ENCODE results near the gene UBAP2.
A peak's percentile ranks its signal among the peaks of the same experiment; 100 is the strongest.

Gene UBAP2

DNA sequence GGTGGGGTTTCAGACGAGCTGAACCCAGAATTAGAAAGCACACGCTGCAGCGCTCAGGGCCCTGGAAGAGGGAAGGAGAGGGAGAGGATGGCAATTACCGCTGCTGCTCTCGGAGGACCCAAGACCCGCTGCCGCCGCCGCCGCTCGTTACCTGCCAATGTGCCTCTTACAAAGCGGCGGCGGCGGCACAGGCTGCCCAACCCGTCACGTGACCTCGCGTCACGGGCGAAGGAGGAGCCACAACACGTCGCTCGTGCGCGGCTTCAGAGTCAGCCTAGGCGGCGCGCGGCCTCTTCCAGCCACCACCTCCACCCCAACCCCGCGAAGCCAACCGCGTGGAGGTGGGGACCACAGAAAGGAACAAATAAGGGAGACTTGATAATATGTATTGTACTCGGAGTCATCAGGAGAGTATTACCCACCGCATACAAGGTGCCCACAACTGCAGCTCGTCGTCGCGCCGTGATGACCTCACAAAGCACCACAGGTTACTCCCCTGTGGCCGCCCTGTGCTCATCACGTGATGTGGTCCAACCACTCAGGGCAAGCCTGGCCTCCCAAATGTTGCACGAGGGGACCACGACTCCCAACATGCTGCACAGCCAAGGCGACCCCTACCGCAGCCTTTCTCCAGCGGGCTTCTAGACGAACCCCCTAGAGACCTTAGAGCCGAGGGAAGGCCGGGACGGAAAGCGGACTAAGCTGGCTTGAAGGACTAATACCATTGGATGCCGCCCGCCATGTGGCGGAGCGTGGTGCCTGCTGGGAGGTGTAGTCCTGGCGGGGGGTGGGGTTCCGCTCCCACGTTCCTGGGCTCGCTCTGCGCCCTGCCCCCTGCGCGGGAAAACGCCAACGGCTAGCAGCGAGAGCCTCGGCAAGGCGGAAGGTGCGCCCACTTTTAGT is at the start of gene UBAP2:
UBAP2 (minus strand) TSS at position 161 of the 903 bp plus-strand sequence. CDS start 31,739 bp downstream, outside the sequence.
- peak; percentile 93 to 99 (median 99) for DNase-seq

DNA sequence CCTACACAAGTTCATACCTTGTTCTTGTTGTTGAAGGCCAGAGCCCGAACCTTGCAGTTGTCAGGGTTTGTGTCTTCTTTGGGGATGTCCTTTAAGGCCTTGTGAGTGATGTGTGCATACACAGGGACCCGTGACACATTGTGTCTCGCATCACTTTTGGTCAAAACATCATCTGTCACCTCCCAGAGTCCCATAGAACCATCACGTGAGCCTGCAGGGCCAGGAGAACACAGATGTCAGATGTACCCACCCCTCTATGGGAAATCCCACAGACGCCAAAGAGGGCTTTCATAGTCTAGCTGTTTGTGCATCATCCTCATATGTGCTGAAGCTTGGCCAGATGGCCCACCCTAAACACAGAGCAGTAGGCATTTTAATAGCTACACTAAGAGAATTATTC is 49.6 kb upstream of the UBAP2 start:
- DNase-seq: no peak

DNA sequence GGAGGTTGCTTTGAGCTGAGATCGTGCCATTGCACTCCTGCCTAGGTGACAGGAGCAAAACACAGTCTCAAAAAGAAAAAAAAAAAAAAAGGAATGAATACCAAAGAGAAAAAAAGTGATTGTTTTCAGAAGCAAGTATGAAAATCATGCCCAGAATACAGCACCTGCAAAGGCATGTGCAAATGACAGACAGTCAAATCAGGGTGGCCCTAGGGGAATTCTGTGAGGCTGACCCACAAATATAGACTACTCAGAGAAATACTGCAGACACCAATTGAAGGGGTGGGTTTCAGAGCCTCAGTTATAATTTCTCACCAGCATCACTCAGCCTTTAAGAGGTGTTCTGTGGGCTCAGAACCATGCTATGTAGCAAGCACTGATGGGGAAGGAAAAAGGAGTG is 49.2 kb upstream of the UBAP2 start:
- DNase-seq: no peak

DNA sequence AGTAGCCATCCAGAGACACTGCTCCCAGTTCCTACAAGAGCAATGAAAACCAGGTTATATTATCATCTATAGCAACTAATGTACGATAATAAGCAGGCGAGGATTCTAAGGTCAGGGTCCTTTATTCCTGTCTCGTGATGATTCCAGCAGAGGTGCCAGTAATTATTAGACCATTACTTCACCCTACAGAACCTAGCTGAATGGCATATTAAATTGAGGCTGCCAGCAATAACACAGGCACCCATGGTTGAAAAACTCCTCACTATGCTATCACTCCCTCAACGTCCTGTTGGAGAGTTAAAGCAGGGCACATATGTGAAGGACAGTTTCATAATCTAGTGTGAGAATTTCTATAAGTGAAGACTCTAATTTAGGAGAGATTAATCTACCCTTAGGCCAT is 48.1 kb upstream of the UBAP2 start:
- no peak for DNase-seq

DNA sequence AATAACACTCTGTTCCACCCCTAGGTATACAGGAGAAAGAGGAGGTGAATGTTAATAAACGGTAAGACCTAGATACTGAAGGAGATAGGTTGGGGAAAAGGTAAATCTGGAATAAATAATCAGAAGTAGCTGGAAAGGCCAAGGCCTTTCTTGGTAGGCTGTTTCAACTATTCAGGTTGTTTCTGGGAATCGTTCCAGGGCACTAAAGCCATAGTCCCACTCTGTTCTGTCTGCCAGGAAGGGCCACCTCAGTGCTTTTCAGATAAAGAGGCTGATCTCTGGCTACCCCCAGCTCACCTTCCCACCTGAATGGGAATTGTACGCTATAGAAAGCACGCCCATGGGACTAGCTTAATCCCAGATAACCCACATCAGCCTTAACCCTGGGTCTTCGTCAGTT is 44.9 kb upstream of the UBAP2 start:
- DNase-seq: no peak

DNA sequence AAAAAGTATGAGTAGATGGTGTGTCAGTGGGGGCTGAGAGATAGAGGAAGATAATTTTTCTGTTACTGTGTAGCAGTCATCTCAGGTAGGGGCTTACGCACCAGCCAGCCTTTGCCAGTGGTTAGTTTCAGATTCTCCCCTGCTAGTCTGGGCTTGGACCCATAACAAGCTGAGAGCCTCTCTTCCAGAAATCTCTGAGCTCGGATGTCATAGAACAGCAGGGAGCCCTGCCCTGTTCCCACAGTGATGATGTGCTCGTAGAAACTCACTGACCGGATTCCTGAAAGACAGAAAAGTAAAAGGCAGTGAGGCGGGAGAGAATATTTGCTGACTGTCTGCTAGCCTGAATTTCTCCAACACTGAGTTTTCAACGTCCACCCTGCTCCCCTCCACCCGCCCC is 40.6 kb upstream of the UBAP2 start:
- DNase-seq: no peak

- no peak for DNase-seq
Observed at GRCh38 chr9:34087370-34087769, 38.7 kb upstream of the UBAP2 start.

- no peak for DNase-seq
Observed at GRCh38 chr9:34086864-34087263, 38.2 kb upstream of the UBAP2 start.

DNA sequence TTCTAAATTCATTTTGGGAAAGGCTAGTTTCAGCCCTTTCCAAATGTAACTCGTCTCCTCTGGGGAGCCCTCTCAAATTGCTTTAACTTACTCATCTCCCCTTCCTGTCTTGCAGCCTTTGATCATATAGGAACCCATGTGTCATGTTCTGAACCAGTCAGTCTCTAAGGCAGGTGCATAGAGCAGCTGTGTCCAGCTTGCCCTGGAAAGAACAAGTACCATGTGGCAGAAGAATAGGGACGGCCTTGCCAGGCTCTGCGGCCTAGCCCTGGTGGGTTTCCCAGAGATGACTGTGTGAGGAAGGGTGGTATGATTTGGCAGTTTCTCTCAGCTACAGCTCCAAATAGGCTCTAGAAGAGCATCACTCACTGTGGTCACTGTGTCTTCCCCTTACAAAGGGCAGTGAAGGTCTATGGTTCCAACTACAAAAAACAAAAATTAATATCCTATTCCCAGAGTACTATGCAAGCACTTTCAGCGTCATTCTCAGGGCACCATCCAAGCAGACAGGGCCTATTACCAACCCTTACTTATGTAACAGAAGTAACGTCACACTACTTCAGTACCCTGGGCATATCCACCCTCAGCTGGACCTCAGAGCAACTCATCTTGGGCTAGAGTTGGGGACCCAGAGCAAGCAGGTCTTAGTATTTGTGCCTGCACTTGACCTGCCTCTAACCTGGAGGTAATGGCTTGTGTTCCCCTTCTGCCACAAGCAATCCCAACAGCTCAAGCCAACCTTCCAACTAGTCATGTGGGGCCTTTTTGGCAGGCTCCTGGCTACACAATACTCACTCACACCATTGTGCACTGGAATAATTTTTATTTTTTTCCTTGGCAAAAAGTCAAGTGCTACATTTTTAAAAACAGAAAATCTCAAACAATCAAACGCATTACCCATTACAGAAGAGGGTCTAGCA is 37.2 kb upstream of the UBAP2 start:
- no peak for DNase-seq

- DNase-seq: no peak
Observed at GRCh38 chr9:34084562-34084961, 35.9 kb upstream of the UBAP2 start.

GRCh38 chr9:34079181-34079580 is 30.5 kb upstream of the UBAP2 start:
- no peak for DNase-seq

DNA sequence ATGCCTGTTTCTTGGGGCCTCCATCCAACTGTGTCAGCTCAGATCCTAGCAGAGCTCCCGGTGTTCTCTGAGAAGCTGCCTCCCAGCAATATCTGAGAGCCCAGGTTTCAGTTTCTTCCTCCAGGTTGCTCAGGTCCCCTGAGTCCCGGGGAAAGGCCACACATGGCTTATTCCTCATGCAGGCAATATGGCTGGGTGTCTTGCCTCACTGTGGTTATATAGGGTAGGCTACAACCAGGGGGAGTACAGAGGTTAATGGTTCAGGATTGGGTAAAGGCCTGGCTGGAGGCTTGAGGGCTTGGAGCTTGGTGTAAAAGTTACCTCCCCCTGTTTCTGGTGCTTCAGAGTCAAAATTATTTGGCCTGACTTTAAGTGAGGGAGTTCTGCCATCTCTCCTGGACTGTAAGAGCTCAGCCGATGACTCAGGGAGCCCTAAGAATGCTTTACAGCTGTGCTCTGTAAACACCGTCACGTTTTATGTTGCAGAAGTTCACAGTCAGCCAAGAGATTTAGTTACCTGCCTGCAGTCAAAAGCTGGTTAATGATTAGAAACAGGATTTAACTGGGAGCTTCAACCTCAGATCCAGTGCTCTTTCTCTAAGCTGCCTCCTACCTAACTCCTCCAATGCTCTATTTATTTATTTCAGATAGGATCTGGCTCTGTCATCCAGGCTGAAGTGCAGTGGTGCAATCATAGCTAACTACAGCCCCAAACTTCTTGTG is 24.3 kb upstream of the UBAP2 start:
- DNase-seq: peak in 1 of 3 experiments; percentile 3

GRCh38 chr9:34072410-34072809 is 23.7 kb upstream of the UBAP2 start:
- DNase-seq: peak in 1 of 3 experiments; percentile 19

- DNase-seq: no peak
Observed at GRCh38 chr9:34070606-34071324, 22.1 kb upstream of the UBAP2 start.

- no peak for DNase-seq
Observed at GRCh38 chr9:34069831-34070230, 21.1 kb upstream of the UBAP2 start.

GRCh38 chr9:34065541-34065940 is 16.9 kb upstream of the UBAP2 start:
- DNase-seq: no peak

- no peak for DNase-seq
Observed at GRCh38 chr9:34059954-34060353, 11.3 kb upstream of the UBAP2 start.

DNA sequence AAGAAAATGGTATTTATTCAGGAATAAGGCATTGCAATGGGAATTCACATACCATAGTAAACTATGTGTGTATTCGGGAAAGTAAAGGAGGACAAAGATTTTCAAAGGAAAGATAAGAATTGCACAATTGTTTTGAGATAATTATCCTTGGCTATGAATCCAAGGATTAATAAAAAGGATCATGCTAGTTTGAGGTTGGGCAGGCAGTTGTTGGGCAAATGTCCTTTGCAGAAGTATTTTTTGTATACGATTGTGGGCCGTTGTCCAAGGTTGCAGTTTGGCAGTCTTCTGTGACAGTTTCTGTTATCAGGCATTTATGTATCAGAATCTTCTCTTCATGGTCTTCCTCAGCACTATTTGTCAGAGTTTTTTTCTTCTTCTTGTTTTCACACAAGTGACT is 10.6 kb upstream of the UBAP2 start:
- no peak for DNase-seq

DNA sequence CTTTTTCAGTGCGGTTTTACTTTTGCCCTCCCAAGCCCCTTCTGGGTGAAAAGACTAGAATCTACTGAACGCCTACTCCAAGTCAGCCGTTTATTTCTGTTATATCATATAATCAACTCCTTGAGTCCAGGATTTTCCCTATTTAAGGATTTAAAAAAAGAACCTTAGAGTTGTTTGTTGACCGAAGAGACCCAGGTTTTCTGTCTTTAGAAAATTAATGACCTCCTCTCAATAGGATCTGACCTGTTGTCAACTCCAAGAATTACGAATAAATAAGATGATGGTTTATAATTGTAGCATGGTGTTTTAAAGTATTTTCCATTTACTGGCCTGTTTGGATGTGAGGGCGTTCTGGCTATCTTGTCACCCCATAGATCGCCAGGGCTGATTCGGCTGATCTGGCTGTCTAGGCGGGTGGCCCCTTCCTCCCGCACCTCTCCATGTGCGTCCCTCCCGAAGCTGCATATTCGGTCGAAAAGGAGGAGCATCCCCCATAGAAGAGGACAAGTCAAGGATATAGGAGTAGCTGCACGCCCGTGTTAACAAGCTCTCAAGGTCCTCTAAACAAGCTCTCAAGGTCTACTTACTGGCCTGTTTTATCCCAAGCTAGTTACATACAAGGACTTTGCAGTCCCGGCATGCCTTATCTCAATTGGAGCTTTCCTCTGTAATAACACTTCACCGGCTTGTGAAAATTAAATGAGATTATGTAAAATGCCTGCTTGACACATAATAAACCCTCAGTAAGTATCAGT is 1.1 kb upstream of the UBAP2 start:
- DNase-seq: peak; percentile 35 to 69 (median 49)

- DNase-seq: peak; percentile 7 to 77 (median 29)
Observed at GRCh38 chr9:34047864-34048726, 592 bp downstream of the UBAP2 start.
